Medulla oblongata (tissue), 1 donor: ENCODE results near the gene PLEKHG1.

ENCODE experiments used
- DNase-seq: peaks from one replicate; pipeline ENCODE4 v3.0.0-alpha.2; 2015; ENCODE audit errors: extremely low spot score

Gene PLEKHG1

DNA sequence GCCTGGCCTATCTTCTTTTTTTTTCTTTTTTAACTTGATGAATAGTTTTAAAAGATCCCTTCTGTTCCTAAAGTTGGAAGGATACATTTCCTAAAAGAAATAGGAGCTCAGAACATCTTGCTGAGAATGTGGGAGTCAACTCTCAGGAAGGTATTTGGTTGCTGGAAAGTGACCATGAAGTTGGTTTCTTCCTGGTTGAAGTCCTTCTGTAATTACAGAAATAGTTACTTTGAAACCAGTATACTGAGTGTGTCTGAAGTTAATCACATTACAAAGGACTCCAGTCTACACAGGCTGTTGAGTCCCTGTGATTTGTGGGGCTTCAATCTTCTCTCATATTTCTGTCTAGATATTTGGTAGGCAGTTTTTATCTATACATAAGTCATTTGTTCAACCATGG lies 9.8 kb upstream of the PLEKHG1 start:
- DNase-seq = no peak

DNA sequence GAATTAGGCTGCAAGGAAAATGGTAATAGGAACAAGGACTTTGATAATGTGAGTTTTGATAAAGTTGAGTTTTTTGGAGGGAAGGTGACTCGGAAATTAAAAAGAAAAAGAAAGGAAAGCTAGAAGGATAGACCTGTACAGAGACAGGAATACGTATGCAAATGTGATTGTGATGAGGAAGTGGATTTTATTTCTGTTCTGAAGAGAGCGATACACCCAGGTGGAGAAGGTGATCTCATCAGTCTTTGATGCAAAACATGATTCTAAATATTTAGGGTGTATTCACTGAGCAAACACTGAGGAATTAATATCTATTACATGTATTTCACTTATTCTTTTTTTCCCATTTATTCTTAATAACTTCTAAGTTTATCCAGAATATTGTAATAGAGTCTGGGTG lies 9.2 kb upstream of the PLEKHG1 start:
- no peak for DNase-seq

- DNase-seq = no peak
Measured at GRCh38 chr6:150592377-150592995, 7.2 kb upstream of the PLEKHG1 start.

DNA sequence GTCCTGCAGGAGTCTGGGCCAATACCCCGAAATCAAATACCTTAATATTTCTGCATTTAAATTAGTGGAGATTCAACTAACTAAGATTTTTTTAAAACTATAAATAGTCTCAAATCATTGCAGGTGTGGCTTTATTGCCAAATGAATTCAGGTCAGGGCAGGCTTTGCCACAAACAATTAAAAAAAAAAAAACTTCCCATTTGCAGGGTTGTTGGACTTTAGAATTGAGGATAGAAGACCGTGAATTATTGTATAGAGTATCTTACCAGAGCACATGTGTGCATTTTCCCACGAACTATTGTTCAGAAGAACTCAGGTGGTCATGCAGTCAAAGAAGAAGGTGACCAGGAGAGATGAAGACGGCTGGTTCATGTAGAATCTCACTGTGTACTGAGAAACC lies 6.6 kb upstream of the PLEKHG1 start:
- no peak for DNase-seq

DNA sequence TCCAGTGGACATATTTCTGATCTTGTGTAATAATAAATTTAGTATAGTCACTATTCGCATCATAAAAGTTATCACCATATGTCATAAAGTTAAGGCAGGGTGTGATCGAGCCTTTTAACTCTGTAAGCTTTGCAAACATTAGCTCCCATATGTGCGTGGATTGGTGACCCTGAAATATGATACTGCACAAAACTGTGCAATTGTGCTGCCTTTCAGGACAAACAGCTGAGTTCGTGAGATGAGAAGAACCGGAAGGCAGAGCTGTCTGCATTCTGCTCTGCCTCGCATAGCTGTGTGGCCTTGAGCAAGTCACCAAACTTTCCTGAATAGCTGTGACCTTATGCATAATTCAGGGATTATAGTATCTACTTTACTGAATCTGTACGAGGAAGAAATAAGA lies 3.2 kb upstream of the PLEKHG1 start:
- no peak for DNase-seq

- DNase-seq = no peak
Measured at GRCh38 chr6:150598401-150598800, 1.3 kb upstream of the PLEKHG1 start.

- no peak for DNase-seq
Measured at GRCh38 chr6:150598858-150599198, 857 bp upstream of the PLEKHG1 start.

GRCh38 chr6:150600010-150600300 lies 270 bp downstream of the PLEKHG1 start:
- no peak for DNase-seq

DNA sequence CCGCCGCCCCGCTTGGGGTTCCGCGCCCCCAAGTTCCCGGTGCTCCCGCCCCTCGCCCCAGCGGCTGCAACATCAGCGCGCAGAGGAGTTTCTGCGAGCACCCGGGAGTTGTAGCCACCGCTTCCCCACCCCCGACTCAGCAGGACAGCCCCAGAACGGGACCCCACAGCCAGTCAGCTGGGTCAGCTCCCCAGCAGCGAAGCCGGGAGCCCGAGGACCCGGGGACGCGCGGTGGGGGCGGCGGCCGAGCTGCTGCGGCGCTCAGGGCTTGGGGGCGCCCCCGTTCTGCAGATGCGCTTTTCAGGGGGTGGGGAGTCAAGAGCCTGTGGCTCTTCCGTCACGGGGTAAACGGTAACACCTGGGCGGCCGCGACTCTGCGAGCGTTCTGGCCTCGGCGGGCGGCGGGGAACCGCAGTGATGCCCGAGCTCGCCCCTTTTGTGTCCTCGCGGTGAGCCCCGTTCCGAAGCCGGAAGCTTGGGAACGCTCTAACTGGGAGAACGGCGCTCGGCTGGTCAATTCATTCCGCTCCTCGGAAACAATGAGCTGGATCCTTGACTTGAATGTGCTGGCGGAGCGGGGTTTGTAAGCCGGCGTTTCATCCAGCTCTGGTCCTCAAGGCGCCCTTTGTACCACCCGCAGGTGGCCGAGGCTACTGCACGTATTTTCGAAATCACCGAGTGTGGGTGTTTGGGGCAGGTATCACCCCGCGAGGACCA lies 774 bp downstream of the PLEKHG1 start:
- peak; percentile 65 for DNase-seq

DNA sequence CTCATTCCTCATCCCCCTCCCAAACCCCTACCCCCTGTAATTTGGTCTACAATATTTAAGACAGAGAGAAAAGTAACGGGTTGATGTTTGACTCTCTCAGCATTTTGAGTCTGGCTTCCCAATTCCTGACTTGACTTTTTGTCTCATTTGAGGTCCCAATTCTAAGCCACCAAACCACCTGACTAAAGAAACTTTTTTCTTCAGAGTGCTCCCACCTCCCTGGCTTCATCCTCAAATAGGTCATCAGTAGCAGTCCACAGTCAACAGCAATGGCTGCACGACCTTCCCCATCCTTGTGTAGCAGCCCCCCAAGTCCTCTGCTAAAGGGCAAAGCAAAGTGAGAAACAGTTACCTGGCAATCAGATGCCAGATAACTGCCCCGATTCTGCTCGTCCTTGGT lies 1.8 kb downstream of the PLEKHG1 start:
- no peak for DNase-seq

DNA sequence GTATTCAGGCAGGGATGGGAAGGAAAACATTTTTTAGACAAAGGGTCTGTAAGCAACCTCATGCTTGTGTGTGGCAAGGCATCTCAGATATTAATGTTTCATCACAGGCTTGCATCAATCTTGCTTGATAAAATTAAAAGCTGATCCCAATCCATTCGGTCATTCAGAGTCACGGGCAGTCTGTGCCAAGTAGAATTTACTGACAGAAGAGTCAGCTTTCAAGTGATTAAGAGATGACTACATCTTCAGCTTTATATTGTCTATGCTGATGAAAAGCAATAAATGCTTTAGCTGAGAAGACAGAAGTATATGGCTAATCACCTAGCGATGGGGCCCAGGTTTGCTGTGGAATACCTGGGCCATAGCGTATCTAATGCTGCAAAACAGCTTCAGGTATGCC lies 3.5 kb downstream of the PLEKHG1 start:
- DNase-seq = no peak

DNA sequence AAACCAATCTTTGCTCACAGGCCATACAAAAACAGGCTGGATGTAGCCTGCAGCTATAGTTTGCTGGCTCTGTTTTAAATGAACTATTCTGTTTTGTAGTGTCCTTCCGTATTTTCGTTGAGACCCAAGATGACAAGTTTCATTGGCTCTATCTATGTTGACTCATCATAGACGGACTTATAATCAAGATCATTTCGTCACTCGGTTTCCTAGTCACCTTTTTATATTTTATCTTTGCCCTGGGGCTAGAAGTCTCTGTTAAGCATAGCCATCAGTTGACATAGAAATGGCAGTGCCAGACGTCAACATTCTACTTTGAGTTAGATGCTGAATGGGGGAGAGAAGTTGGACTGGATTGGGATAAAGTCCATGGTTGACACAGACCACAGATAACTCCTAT lies 4.8 kb downstream of the PLEKHG1 start:
- no peak for DNase-seq

- no peak for DNase-seq
Measured at GRCh38 chr6:150605333-150605732, 5.6 kb downstream of the PLEKHG1 start.

- peak; percentile 27 for DNase-seq
Measured at GRCh38 chr6:150606168-150606591, 6.5 kb downstream of the PLEKHG1 start.

DNA sequence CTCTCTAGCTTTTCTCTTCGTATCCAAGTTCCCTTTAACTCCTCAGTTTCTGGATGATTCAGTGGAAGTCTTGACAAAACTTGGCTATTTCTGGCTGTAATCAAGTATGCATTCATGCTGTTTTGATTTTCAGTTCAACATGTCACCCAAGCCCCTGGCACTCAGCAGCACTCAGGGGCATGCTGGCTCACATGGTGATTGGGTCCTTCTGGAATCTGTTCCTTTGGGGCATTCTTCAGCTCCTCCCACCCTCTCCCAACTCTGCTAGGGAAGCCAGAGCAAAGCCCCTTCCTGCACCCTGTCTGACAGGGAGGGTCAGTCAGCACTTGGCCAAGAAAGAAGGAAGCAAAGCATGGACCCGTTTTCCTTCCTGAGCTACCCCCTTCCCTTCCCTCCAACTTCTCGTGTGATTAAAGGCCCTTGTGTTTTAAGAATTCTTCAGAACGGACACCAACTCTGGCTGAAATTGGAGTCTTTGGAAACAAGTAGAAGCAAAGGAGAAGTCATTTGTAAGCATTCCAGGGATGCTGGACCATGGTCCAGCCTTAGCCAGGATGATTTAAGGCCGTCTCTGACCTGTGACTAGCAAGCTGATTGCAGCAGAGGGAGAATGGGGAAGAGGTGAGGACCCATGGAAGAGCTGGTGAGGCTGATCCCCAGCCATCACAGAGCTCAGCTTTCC lies 7.1 kb downstream of the PLEKHG1 start:
- no peak for DNase-seq

- no peak for DNase-seq
Measured at GRCh38 chr6:150607329-150607650, 7.6 kb downstream of the PLEKHG1 start.

DNA sequence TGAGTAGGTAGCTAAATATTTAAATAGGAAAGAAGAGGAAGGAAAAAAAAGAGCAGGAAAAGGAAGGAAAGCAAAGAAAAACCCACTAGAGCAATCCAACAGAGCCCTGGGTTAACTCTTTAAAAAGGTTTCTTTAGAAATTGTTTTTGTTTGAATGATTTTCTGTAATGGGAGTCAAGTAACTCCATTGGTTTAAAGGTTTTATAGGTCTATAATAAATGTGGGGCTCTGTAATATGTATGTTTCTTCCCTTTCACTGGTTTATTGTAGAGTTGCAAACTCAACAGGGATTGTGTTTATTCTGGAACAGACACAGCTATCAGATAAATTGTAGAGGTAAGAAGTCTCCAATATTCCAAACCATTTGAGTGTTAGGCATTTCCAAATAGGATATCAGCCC lies 10.9 kb downstream of the PLEKHG1 start:
- no peak for DNase-seq

GRCh38 chr6:150613269-150613668 lies 13.6 kb downstream of the PLEKHG1 start:
- DNase-seq = no peak

DNA sequence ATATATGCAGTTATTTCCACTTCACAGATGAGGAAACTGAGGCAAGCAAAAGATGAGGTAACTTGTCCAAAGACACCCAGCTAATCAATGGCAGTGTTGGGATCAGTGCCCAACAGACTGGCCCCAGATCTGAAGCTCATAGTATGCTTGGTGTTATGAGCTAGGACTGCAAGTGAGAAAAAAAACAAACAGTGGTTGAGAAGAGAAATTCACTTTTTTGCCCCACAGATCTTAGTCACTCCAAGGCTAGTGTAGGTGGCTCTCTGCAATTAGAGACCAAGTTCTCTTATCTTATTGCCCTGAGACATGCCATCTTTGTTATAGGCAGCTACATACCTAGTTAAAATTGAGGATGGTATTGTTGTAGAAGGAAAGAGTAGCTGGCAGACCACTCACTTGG lies 16.3 kb downstream of the PLEKHG1 start:
- no peak for DNase-seq

DNA sequence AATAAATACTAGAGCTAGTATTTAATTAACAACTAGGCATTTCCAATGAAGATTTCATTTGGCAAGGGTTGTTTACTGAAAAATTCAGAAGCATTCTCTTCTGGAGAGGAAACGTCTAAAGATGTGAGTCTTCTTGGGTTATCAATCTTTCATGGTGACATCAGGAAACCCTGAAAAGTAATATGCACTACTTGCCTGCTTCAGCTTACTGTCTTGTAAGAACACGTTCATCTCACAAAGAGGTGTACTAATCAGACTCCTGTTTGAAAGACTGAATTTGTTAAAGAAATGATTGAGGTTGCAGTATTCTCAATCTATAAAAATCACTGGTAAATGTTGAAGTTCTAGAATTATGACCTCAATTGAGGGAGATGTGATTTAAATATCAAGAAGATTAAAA lies 16.9 kb downstream of the PLEKHG1 start:
- DNase-seq = no peak

- no peak for DNase-seq
Measured at GRCh38 chr6:150617062-150617461, 17.4 kb downstream of the PLEKHG1 start.

DNA sequence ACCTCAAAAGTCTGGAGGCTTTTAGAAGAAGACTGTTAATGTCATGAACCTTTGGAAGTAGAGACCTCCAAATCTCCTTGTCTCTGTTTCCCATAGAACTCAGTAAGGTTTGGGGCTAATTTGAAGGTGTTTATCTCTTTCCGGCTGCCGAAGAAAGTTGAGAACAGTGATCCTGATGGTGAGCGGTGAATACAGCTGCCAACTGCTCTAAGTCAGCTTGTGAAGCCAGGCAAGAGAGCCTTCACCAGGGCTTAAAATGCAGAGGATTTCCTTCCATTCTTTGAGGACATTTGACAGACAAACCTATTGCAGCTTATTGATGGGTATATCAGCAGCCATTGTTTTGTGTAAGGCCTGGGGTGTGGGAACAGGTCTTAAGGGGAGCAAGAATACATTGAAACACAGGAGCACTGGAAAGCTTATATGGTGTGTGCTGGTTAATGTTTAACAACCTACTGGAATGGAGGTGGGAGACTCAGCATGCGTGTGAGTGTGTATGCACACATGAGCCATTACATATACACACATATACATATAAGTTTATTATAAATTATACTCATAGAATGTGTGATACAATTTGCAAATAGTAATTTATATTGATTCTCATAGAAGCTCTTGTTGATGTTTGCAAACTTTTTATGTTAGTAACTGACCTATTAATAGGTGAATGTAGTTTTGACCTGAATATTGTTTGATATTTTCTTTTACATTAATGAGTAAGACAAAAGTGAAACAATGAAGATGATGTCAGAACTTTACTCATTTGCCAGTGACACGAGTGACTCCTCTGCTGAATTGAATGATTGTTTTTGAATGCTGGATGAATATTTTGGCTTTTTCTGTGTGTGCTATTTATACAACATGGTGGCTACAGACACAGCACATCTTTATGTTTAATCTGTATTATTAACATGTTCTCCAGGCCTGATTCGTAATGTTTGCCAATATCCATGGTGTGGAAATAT lies 18.1 kb downstream of the PLEKHG1 start:
- no peak for DNase-seq

- DNase-seq = no peak
Measured at GRCh38 chr6:150619275-150619674, 19.6 kb downstream of the PLEKHG1 start.
